Measurements from ENCODE around the gene PYCARD. TPM values are rescaled to one million over a fixed set of nuclear protein-coding genes. Genes with fewer than 3 reads are reported as not detected.

PYCARD gene
- total RNA-seq, 2 donors from 2014 or later = 26.3 to 29.8 TPM

- peak overlapping the region; percentile 42 for H3K27ac Mint-ChIP-seq
- TF ChIP-seq CTCF (conservative IDR thresholded peaks at IDR 0.05) = no peak
These were observed 17.7 kb downstream of the PYCARD start for GRCh38 chr16:31184888-31185287.

DNA sequence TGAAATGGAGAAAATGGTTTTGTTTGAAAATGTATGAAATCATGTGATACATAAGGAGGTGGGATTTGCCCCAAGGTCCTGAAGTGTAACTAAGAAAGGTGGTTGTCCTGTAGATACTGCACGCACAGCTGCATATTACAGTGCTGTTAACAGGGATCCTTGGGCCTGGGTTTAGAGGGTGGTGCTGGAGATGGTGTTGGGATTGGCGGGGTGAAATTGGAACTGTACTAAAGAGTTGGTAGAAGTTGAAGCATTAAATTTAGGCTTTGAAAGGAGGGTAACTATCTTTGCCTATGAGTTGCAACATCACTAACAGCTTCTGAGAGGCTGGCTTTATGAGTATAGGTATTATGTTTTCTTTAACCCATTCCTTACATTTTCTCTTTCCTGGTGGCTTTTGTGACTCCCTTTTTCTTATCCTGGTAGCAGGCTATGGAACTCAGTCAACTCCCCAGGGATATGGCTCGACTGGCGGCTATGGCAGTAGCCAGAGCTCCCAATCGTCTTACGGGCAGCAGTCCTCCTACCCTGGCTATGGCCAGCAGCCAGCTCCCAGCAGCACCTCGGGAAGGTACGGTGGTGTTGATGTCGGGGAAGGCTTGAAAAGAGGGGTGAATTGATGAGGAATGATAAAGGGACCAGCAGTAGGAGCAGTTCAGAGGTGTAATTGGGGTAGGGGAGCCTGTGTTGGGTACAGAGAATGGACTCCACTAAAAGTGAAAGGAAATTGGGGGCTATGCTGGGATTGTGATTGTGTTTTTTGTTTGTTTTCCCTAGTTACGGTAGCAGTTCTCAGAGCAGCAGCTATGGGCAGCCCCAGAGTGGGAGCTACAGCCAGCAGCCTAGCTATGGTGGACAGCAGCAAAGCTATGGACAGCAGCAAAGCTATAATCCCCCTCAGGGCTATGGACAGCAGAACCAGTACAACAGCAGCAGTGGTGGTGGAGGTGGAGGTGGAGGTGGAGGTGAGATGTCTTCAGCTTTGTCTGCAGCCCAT is 18.8 kb downstream of the PYCARD start:
- Mint-ChIP-seq H3K4me1 (peaks cover 27% of the 10 kb centered on the region), H3K9me3 (no peaks in the 10 kb centered on the region), H3K27ac (peak overlapping the region; percentile 92), H3K4me3 (peak overlapping the region; percentile 94), H3K27me3 (ENCODE audit: insufficient read depth) (no peaks in the 10 kb centered on the region), H3K36me3 (ENCODE audit: low read depth) (peaks cover 77% of the 10 kb centered on the region)
- Histone ChIP-seq H3K27me3 (ENCODE audit: control insufficient read depth, insufficient read depth, low read length, poor library complexity, severe bottlenecking) (no peaks in the 10 kb centered on the region), H3K36me3 (ENCODE audit: control insufficient read depth, insufficient read depth, low read length) (peaks cover 74% of the 10 kb centered on the region), H3K27ac (ENCODE audit: low read depth, low read length) (no peak overlapping the region), H3K4me3 (ENCODE audit: low read length) (peak overlapping the region; percentile 97), H3K9ac (ENCODE audit: extremely low read depth, low read length, poor library complexity, severe bottlenecking) (no peak overlapping the region), H3K9me3 (ENCODE audit: control insufficient read depth, low read length) (no peaks in the 10 kb centered on the region), H3K4me1 (ENCODE audit: control insufficient read depth, insufficient read depth, low read length) (no peaks in the 10 kb centered on the region)
- DNase-seq = no peak
- no peak for TF ChIP-seq CTCF (conservative IDR thresholded peaks at IDR 0.05)
- WGBS, 2 experiments (ENCODE audit: insufficient coverage in 1 of 2, insufficient read length in 1 of 2) = 96 to 97% methylated on average over 5 to 10 of the region's 10 CpGs

More at GRCh38 chr16:31184888-31185287, 17.7 kb downstream of the PYCARD start:
- H3K4me1 Mint-ChIP-seq = peaks cover 25% of the 10 kb centered on the region
- no peak overlapping the region for H3K27ac ChIP-seq (ENCODE audit: low read depth, low read length)
- H3K4me3 ChIP-seq (ENCODE audit: low read length) = no peak overlapping the region
- no peaks in the 10 kb centered on the region for H3K4me1 ChIP-seq (ENCODE audit: control insufficient read depth, insufficient read depth, low read length)
- H3K9ac ChIP-seq (ENCODE audit: extremely low read depth, low read length, poor library complexity, severe bottlenecking) = no peak overlapping the region
- no peak for DNase-seq
- no peaks in the 10 kb centered on the region for H3K27me3 ChIP-seq (ENCODE audit: control insufficient read depth, insufficient read depth, low read length, poor library complexity, severe bottlenecking)
- no peaks in the 10 kb centered on the region for H3K27me3 Mint-ChIP-seq (ENCODE audit: insufficient read depth)
- WGBS, 2 experiments (ENCODE audit: insufficient coverage in 1 of 2, insufficient read length in 1 of 2) = 96 to 100% methylated on average over 5 to 14 of the region's 14 CpGs
- H3K36me3 Mint-ChIP-seq (ENCODE audit: low read depth) = peaks cover 89% of the 10 kb centered on the region
- H3K9me3 ChIP-seq (ENCODE audit: control insufficient read depth, low read length) = no peaks in the 10 kb centered on the region
- H3K9me3 Mint-ChIP-seq = no peaks in the 10 kb centered on the region
- peaks cover 86% of the 10 kb centered on the region for H3K36me3 ChIP-seq (ENCODE audit: control insufficient read depth, insufficient read depth, low read length)
- H3K4me3 Mint-ChIP-seq = no peak overlapping the region

- Mint-ChIP-seq H3K36me3 (ENCODE audit: low read depth) (peaks cover 64% of the 10 kb centered on the region), H3K4me3 (peak overlapping the region; percentile 94), H3K4me1 (peaks cover 27% of the 10 kb centered on the region), H3K27ac (peak overlapping the region; percentile 92), H3K27me3 (ENCODE audit: insufficient read depth) (no peaks in the 10 kb centered on the region), H3K9me3 (no peaks in the 10 kb centered on the region)
- Histone ChIP-seq H3K27me3 (ENCODE audit: control insufficient read depth, insufficient read depth, low read length, poor library complexity, severe bottlenecking) (no peaks in the 10 kb centered on the region), H3K4me1 (ENCODE audit: control insufficient read depth, insufficient read depth, low read length) (no peaks in the 10 kb centered on the region), H3K4me3 (ENCODE audit: low read length) (peak overlapping the region; percentile 97), H3K9me3 (ENCODE audit: control insufficient read depth, low read length) (no peaks in the 10 kb centered on the region), H3K9ac (ENCODE audit: extremely low read depth, low read length, poor library complexity, severe bottlenecking) (peak overlapping the region; percentile 96), H3K36me3 (ENCODE audit: control insufficient read depth, insufficient read depth, low read length) (peaks cover 61% of the 10 kb centered on the region), H3K27ac (ENCODE audit: low read depth, low read length) (no peak overlapping the region)
- no peak for DNase-seq
- WGBS, 2 experiments (ENCODE audit: insufficient coverage in 1 of 2, insufficient read length in 1 of 2) = 53 to 62% methylated on average over 7 of the region's 7 CpGs
- TF ChIP-seq CTCF (conservative IDR thresholded peaks at IDR 0.05) = no peak
These were observed 20.2 kb downstream of the PYCARD start for GRCh38 chr16:31182391-31182790.
